ENCODE results near the gene AHRR. TPM values are rescaled to one million over a fixed set of nuclear protein-coding genes. Genes with fewer than 3 reads are reported as not detected.
"Not testable (repeated sequence)": the region's sequence is repeated elsewhere in the genome, so short reads cannot be mapped to it uniquely, and the experiment has no call there.

Gene AHRR
- total and polyA plus RNA-seq, 2 donors (not counting 1 experiment from before 2014, with no cell fraction given): 11.3 to 26.4 TPM

- no peak for TF ChIP-seq EZH2 (IDR thresholded peaks at IDR 0.05; ENCODE audit: low read length, missing control alignments)
- no peak for TF ChIP-seq CTCF (conservative IDR thresholded peaks at IDR 0.05 in 1 of 2, IDR thresholded peaks at IDR 0.05 in 1 of 2; ENCODE audit: low read depth in 1 of 2, low read length in 2 of 2)
- Histone ChIP-seq H3K27ac (ENCODE audit: insufficient read depth, low read length) (no peak overlapping the region), H3K9me3 (ENCODE audit: control insufficient read depth, insufficient read depth, low read depth, low read length) (no peaks in the 10 kb centered on the region), H3K4me3 (replicated peaks in 1 of 4; ENCODE audit: control extremely low read depth in 1 of 4, insufficient read depth in 1 of 4, low read depth in 3 of 4, low read length in 4 of 4) (no peak overlapping the region), H3K4me2 (ENCODE audit: extremely low read depth, insufficient read depth, low read length) (no peak overlapping the region), H3K27me3 (ENCODE audit: control insufficient read depth, insufficient read depth, low read length) (no peaks in the 10 kb centered on the region), H3K36me3 (ENCODE audit: control insufficient read depth, insufficient read depth, low read length) (peaks cover 9% of the 10 kb centered on the region), H3K4me1 (ENCODE audit: control insufficient read depth, extremely low read depth, insufficient read depth, low read length) (no peaks in the 10 kb centered on the region), H3K9ac (ENCODE audit: insufficient read depth, low read length) (no peak overlapping the region), H2AFZ (ENCODE audit: low read length) (no peak overlapping the region), H4K20me1 (ENCODE audit: control insufficient read depth, extremely low read depth, insufficient read depth, low read length) (peaks cover 2% of the 10 kb centered on the region), H3K79me2 (ENCODE audit: control insufficient read depth, insufficient read depth, low read length) (peaks cover 12% of the 10 kb centered on the region)
- DNase-seq (ENCODE audit: low read depth in 2 of 2): no peak
Measured at GRCh38 chr5:302966-303365, 18.5 kb upstream of the AHRR start.

- H3K27me3 ChIP-seq (ENCODE audit: control insufficient read depth, insufficient read depth, low read length); H3K4me1 ChIP-seq (ENCODE audit: control insufficient read depth, extremely low read depth, insufficient read depth, low read length); H3K9ac ChIP-seq (ENCODE audit: insufficient read depth, low read length); DNase-seq (ENCODE audit: low read depth in 2 of 2); H3K4me2 ChIP-seq (ENCODE audit: extremely low read depth, insufficient read depth, low read length); H3K4me3 ChIP-seq (replicated peaks in 1 of 4; ENCODE audit: control extremely low read depth in 1 of 4, insufficient read depth in 1 of 4, low read depth in 3 of 4, low read length in 4 of 4); H2AFZ ChIP-seq (ENCODE audit: low read length); H3K27ac ChIP-seq (ENCODE audit: insufficient read depth, low read length); H4K20me1 ChIP-seq (ENCODE audit: control insufficient read depth, extremely low read depth, insufficient read depth, low read length); H3K9me3 ChIP-seq (ENCODE audit: control insufficient read depth, insufficient read depth, low read depth, low read length): not testable (repeated sequence)
- Histone ChIP-seq H3K79me2 (ENCODE audit: control insufficient read depth, insufficient read depth, low read length) (peaks cover 12% of the 10 kb centered on the region), H3K36me3 (ENCODE audit: control insufficient read depth, insufficient read depth, low read length) (peaks cover 11% of the 10 kb centered on the region)
Measured at GRCh38 chr5:303741-304140, 17.8 kb upstream of the AHRR start.

- H3K27ac ChIP-seq (ENCODE audit: insufficient read depth, low read length): no peak overlapping the region
- peaks cover 14% of the 10 kb centered on the region for H3K79me2 ChIP-seq (ENCODE audit: control insufficient read depth, insufficient read depth, low read length)
- no peak overlapping the region for H3K4me3 ChIP-seq (replicated peaks in 1 of 4; ENCODE audit: control extremely low read depth in 1 of 4, insufficient read depth in 1 of 4, low read depth in 3 of 4, low read length in 4 of 4)
- H3K4me1 ChIP-seq (ENCODE audit: control insufficient read depth, extremely low read depth, insufficient read depth, low read length): no peaks in the 10 kb centered on the region
- no peak for TF ChIP-seq CTCF (conservative IDR thresholded peaks at IDR 0.05 in 1 of 2, IDR thresholded peaks at IDR 0.05 in 1 of 2; ENCODE audit: low read depth in 1 of 2, low read length in 2 of 2)
- TF ChIP-seq EZH2 (IDR thresholded peaks at IDR 0.05; ENCODE audit: low read length, missing control alignments): no peak
- no peak for DNase-seq (ENCODE audit: low read depth in 2 of 2)
- H2AFZ ChIP-seq (ENCODE audit: low read length): no peak overlapping the region
- no peak overlapping the region for H3K4me2 ChIP-seq (ENCODE audit: extremely low read depth, insufficient read depth, low read length)
- peaks cover 11% of the 10 kb centered on the region for H3K36me3 ChIP-seq (ENCODE audit: control insufficient read depth, insufficient read depth, low read length)
- no peak overlapping the region for H3K9ac ChIP-seq (ENCODE audit: insufficient read depth, low read length)
- H3K9me3 ChIP-seq (ENCODE audit: control insufficient read depth, insufficient read depth, low read depth, low read length): no peaks in the 10 kb centered on the region
- peaks cover 2% of the 10 kb centered on the region for H4K20me1 ChIP-seq (ENCODE audit: control insufficient read depth, extremely low read depth, insufficient read depth, low read length)
- H3K27me3 ChIP-seq (ENCODE audit: control insufficient read depth, insufficient read depth, low read length): no peaks in the 10 kb centered on the region
Measured at GRCh38 chr5:305050-305449, 16.5 kb upstream of the AHRR start.

Data from fibroblast of lung (primary cell).